ENCODE data around the gene PDE4D.

PDE4D gene

DNA sequence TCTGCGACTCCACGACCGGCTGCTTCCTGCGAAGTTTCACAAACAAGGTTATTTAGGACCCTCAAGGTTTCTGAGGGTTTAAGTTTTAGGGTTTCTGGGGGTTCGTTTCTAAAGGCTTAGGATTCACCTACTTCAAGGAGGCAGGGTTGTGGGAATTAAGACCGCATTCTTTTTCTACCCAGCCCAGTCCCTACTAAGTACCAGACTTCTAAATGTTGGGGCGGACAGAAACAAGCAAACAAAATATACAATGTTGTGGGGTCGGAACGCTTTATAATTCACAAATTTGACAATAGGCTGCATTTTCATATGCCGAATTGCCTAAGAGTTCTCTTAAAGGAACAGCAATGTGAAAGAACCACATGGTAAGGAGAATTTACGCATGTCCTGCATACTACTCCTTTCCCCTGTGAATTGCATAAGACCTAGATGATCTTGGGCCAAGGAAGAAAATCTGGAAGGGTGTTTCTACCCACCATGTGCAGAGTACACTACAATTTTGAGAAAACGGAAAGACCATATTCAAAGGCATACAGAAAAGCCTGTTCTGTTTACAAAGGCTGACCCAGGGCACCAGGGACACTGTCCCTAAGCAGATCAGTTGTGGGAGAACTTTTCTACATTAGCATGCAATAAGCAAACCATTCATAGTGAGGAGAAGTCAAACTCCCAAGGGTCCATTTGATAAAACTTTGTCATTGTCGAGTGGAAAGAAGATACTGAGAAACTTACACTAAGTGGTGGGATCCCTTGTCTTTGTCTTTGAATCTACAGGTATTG is 853.3 kb downstream of the PDE4D start:
- H3K36me3 Mint-ChIP-seq (ENCODE audit: low read depth), result peaks cover 33% of the 10 kb centered on the region
- no peaks in the 10 kb centered on the region for H3K9me3 Mint-ChIP-seq
- H3K4me3 Mint-ChIP-seq, result peak overlapping the region; percentile 88
- no peaks in the 10 kb centered on the region for H3K27me3 Mint-ChIP-seq (ENCODE audit: low read depth)
- peak overlapping the region; percentile 100 for H3K27ac Mint-ChIP-seq
- H3K4me1 Mint-ChIP-seq (ENCODE audit: low read depth), result peaks cover 30% of the 10 kb centered on the region

GRCh38 chr5:59039296-59040023 is 854.1 kb downstream of the PDE4D start:
- H3K27me3 Mint-ChIP-seq (ENCODE audit: low read depth), result no peaks in the 10 kb centered on the region
- no peaks in the 10 kb centered on the region for H3K9me3 Mint-ChIP-seq
- peaks cover 35% of the 10 kb centered on the region for H3K4me1 Mint-ChIP-seq (ENCODE audit: low read depth)
- peaks cover 36% of the 10 kb centered on the region for H3K36me3 Mint-ChIP-seq (ENCODE audit: low read depth)
- H3K4me3 Mint-ChIP-seq, result peak overlapping the region; percentile 88
- peak overlapping the region; percentile 100 for H3K27ac Mint-ChIP-seq

GRCh38 chr5:59038798-59039295 is 854.7 kb downstream of the PDE4D start:
- Mint-ChIP-seq H3K27me3 (ENCODE audit: low read depth) (no peaks in the 10 kb centered on the region), H3K4me1 (ENCODE audit: low read depth) (peaks cover 38% of the 10 kb centered on the region), H3K36me3 (ENCODE audit: low read depth) (peaks cover 35% of the 10 kb centered on the region), H3K9me3 (no peaks in the 10 kb centered on the region), H3K4me3 (peak overlapping the region; percentile 88), H3K27ac (peak overlapping the region; percentile 100)

DNA sequence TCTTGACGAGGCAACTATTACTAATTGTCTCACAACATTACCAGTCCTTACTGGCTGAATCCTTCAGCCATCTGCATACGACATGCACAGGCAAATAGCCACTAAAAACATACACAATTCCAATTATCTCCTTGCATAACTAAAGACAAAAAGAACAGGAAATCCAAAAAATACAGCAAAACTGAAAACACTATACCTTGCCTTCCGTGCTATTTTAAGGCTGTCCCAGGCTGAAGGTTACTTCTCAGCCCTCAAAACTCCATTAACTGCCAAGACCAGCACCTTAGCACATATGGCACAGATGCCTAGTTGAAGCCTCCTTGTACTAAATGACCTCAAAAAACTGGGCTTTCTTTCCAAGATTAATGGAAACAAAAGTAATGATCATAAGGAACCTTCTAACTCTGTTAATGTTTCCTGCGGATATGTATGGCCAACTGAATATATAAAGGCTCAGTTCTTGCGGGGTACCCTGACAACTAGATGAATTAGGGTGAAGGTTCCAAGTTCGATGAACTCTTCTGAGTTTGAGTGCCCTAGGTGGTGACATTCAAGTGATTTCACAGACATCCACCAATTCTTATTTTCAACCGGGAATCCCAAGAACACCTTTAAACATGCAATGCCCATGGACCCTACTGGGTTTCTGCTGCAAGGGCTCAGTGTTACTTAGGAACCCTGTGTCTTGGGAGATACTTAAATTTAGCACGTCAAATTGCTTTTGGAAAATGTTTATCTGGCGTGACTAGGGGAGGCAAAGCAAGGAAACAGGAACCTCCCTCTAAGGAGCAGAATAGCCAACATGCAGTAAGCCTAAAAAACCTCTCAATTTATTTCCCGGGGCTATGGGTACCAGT is 855.4 kb downstream of the PDE4D start:
- peaks cover 39% of the 10 kb centered on the region for H3K36me3 Mint-ChIP-seq (ENCODE audit: low read depth)
- peak overlapping the region; percentile 88 for H3K4me3 Mint-ChIP-seq
- peak overlapping the region; percentile 100 for H3K27ac Mint-ChIP-seq
- H3K4me1 Mint-ChIP-seq (ENCODE audit: low read depth), result peaks cover 40% of the 10 kb centered on the region
- H3K9me3 Mint-ChIP-seq, result no peaks in the 10 kb centered on the region
- H3K27me3 Mint-ChIP-seq (ENCODE audit: low read depth), result no peaks in the 10 kb centered on the region

DNA sequence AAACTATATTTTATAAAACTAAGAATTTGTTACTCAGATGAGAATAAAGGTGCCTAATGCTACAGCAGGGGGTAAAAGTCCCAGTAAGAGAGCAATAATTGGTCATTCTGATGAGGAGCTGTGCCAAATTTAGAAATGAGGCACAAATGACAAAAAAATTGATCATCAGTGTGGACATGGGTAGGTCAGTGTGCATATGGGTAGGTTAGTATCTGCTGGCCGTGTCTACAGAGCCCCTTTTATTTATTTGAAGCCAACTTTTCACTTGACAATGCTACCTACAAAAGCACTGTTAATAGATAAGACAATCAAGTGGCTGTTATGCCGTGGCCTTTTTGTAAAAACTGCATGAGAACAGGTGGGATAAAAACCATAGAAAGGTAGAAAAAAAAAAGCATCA is 856.1 kb downstream of the PDE4D start:
- H3K4me1 Mint-ChIP-seq (ENCODE audit: low read depth), result peaks cover 43% of the 10 kb centered on the region
- peaks cover 43% of the 10 kb centered on the region for H3K36me3 Mint-ChIP-seq (ENCODE audit: low read depth)
- H3K27ac Mint-ChIP-seq, result peak overlapping the region; percentile 100
- H3K9me3 Mint-ChIP-seq, result no peaks in the 10 kb centered on the region
- no peaks in the 10 kb centered on the region for H3K27me3 Mint-ChIP-seq (ENCODE audit: low read depth)
- peak overlapping the region; percentile 88 for H3K4me3 Mint-ChIP-seq

DNA sequence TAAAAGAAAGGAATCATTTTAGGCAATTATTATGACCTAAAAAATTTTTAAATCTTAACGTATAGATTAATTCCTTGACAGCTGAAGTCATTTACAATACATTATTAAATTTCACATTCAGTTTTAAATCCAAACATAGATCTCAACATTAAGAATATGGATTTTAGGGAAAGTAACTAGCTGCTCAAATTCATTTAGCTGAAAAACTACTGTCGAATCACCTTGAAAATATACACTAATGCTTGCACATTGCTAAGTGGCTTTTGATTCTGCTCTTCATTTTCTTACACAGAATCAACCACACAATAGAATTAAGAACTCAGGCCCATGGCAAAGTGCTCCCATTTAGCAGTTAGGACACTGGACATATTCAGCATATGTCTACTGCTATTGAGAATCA is 856.5 kb downstream of the PDE4D start:
- Mint-ChIP-seq H3K4me1 (ENCODE audit: low read depth) (peaks cover 39% of the 10 kb centered on the region), H3K27me3 (ENCODE audit: low read depth) (no peaks in the 10 kb centered on the region), H3K27ac (peak overlapping the region; percentile 100), H3K36me3 (ENCODE audit: low read depth) (peaks cover 43% of the 10 kb centered on the region), H3K4me3 (peak overlapping the region; percentile 88), H3K9me3 (no peaks in the 10 kb centered on the region)

GRCh38 chr5:59036274-59036961 is 857.1 kb downstream of the PDE4D start:
- Mint-ChIP-seq H3K36me3 (ENCODE audit: low read depth) (peaks cover 46% of the 10 kb centered on the region), H3K9me3 (no peaks in the 10 kb centered on the region), H3K4me3 (peak overlapping the region; percentile 88), H3K27ac (peak overlapping the region; percentile 100), H3K27me3 (ENCODE audit: low read depth) (no peaks in the 10 kb centered on the region), H3K4me1 (ENCODE audit: low read depth) (peaks cover 37% of the 10 kb centered on the region)

GRCh38 chr5:59035681-59036080 is 857.8 kb downstream of the PDE4D start:
- H3K4me1 Mint-ChIP-seq (ENCODE audit: low read depth), result peaks cover 36% of the 10 kb centered on the region
- H3K36me3 Mint-ChIP-seq (ENCODE audit: low read depth), result peaks cover 50% of the 10 kb centered on the region
- peak overlapping the region; percentile 100 for H3K27ac Mint-ChIP-seq
- peak overlapping the region; percentile 88 for H3K4me3 Mint-ChIP-seq
- H3K27me3 Mint-ChIP-seq (ENCODE audit: low read depth), result no peaks in the 10 kb centered on the region
- no peaks in the 10 kb centered on the region for H3K9me3 Mint-ChIP-seq

GRCh38 chr5:59034498-59035186 is 858.9 kb downstream of the PDE4D start:
- peaks cover 36% of the 10 kb centered on the region for H3K4me1 Mint-ChIP-seq (ENCODE audit: low read depth)
- H3K4me3 Mint-ChIP-seq, result peak overlapping the region; percentile 88
- peaks cover 5% of the 10 kb centered on the region for H3K9me3 Mint-ChIP-seq
- H3K27ac Mint-ChIP-seq, result peak overlapping the region; percentile 70
- H3K36me3 Mint-ChIP-seq (ENCODE audit: low read depth), result peaks cover 61% of the 10 kb centered on the region
- H3K27me3 Mint-ChIP-seq (ENCODE audit: low read depth), result no peaks in the 10 kb centered on the region

DNA sequence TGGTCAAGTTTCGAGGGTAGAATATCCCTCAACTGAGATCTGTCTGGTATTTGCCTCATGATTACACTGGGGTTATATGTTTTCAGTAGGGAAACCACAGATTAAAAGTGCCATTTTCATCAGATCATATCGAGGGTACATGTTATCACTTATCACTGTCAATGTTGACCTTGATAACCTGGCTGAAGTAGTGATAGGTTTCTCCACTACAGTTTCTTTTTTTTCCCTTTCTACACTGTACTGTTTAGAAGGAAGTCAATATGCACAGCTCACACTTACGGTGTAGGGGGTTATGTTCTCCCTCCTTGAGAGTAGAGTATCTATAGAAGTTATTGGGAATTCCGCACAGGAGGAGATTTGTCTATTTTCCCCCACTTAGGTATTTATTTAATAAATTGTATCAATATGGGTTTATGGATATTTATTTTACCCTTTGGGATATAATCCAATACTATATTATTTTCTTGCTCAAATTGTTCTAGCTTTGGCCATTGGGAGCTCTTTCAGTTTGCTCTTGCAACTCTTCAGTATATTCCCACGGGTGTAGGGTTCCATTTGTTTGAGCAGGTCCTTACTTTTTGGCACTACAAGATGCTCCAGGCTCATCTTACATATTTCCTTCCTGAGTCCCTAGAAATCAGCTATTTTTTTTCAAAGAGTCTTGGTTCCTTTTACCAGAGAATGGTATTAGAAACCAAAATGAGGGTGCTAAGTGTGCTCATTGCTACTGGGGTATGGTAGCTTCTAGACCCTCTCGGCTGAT is 866.2 kb downstream of the PDE4D start:
- H3K9me3 Mint-ChIP-seq, result peaks cover 5% of the 10 kb centered on the region
- no peak overlapping the region for H3K4me3 Mint-ChIP-seq
- H3K27ac Mint-ChIP-seq, result no peak overlapping the region
- H3K27me3 Mint-ChIP-seq (ENCODE audit: low read depth), result no peaks in the 10 kb centered on the region
- H3K36me3 Mint-ChIP-seq (ENCODE audit: low read depth), result peaks cover 62% of the 10 kb centered on the region
- peaks cover 50% of the 10 kb centered on the region for H3K4me1 Mint-ChIP-seq (ENCODE audit: low read depth)

DNA sequence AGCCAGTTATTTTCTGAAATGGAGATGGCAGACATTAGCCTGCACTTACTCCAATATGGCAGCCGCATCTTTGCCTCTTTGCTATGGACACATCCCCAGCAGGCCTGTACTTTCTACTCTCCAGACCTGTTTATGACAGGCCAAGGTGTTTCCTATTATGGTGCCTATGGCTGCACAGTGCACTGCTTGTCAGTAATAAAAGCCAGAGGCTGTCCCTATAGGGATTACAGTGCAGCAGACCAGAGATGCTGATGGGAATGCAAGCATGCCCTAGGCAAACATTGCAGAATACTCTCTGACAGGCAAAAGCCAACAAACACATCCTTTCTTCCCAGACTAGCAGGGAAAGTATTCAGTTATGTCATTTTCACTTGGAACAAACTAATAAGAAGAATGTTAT is 867.8 kb downstream of the PDE4D start:
- Mint-ChIP-seq H3K9me3 (peaks cover 5% of the 10 kb centered on the region), H3K4me1 (ENCODE audit: low read depth) (peaks cover 57% of the 10 kb centered on the region), H3K36me3 (ENCODE audit: low read depth) (peaks cover 63% of the 10 kb centered on the region)

DNA sequence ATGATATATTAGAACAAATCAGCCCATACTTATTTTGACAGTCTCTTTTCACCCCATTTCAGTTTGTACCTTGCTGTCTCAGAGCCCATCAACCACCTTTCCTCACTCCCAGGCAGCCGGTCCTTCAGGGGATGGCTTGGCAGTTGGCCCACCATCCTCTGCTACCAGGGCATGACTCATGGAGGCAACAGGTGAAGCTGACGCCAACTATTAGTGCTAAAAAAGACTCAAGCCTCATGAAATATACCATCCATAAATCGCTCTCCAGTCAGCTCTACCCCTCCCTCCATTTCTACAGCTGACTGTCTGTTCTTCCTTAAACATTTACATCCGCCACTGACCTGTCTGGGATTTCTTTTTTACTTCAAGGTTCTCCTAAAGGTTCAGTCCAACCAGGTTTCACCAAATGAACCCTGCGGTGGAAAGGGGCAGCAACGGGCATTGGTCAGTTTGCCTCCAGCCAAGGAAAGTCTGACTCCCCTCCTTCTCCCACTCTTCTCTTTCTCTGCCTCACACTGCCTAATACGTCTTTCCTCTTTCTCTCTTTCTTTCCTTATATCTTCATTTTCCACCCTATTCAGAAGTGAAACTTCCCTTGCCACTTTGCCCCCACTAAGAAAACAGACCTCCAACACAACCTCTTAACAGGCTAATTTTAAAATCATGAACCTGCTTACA is 871.5 kb downstream of the PDE4D start:
- Mint-ChIP-seq H3K36me3 (ENCODE audit: low read depth) (peaks cover 64% of the 10 kb centered on the region), H3K9me3 (no peaks in the 10 kb centered on the region), H3K27ac (no peak overlapping the region), H3K4me1 (ENCODE audit: low read depth) (peaks cover 52% of the 10 kb centered on the region), H3K4me3 (peak overlapping the region; percentile 39), H3K27me3 (ENCODE audit: low read depth) (no peaks in the 10 kb centered on the region)

More for the DNA sequence above, 867.8 kb downstream of the PDE4D start:
- no peaks in the 10 kb centered on the region for H3K27me3 Mint-ChIP-seq (ENCODE audit: low read depth)
- no peak overlapping the region for H3K4me3 Mint-ChIP-seq
- no peak overlapping the region for H3K27ac Mint-ChIP-seq

Data from T-helper 1 cell treated with Interleukin-12 subunit alpha and Interleukin-12 subunit beta and Interleukin-4 antibody, amounts not matched to agents 30 μg/mL and 1 μg/mL, for 36 hours (primary cell).